OCI-LY7 (cell line): Measurements from ENCODE around the gene GNG13. TPM values are rescaled to one million over a fixed set of nuclear protein-coding genes. Genes with fewer than 3 reads are reported as not detected.

ENCODE experiments used
- BruUV-seq: library from RNA; stranded (reverse); fragments of 400-500 nt; replicated peaks from 2 replicates; lab custom pipeline; 2021; lab: Mats Ljungman, UMichigan
- CTCF ChIA-PET: fragments of 300-600 bp; sonication (Branson Sonifier 250); formaldehyde crosslinking; loops from one replicate; lab custom pipeline; 2022; ENCODE audit warnings: antibody characterized with exemption; ENCODE audit not compliant: unreplicated experiment; lab: Charles Lee
- POLR2A ChIA-PET: fragments of 300-600 bp; sonication (Branson Sonifier 250); formaldehyde crosslinking; loops from one replicate; lab custom pipeline; 2022; ENCODE audit warnings: antibody characterized with exemption; lab: Charles Lee
- DNase-seq: peaks from one replicate; pipeline ENCODE4 v3.0.0-alpha.2; 2015; ENCODE audit warnings: low spot score
- H2AFZ ChIP-seq: fragments of 200-600 bp; sonication (generic), shearing (Covaris generic); 2 replicates; pipeline ENCODE4 v1.6.1; 2014; ENCODE audit warnings: mild to moderate bottlenecking, antibody characterized with exemption, low read length, moderate library complexity
- H3K27ac ChIP-seq: fragments of 200-600 bp; sonication (generic); 2 replicates; pipeline ENCODE4 v1.5.1; 2014; ENCODE audit warnings: mixed run types, low read depth, mild to moderate bottlenecking, moderate library complexity, low read length, inconsistent platforms; ENCODE audit not compliant: poor library complexity, severe bottlenecking
- H3K36me3 ChIP-seq: fragments of 200-600 bp; sonication (generic); 2 replicates; pipeline ENCODE4 v1.6.1; 2014; ENCODE audit warnings: mild to moderate bottlenecking, antibody characterized with exemption, low read length, moderate library complexity, mixed read lengths; ENCODE audit not compliant: insufficient read depth
- H3K4me1 ChIP-seq: fragments of 200-600 bp; sonication (generic); 2 replicates; pipeline ENCODE4 v1.5.1; 2014; ENCODE audit warnings: mild to moderate bottlenecking, low read length; ENCODE audit not compliant: insufficient read depth, poor library complexity, severe bottlenecking
- H3K4me2 ChIP-seq: fragments of 200-600 bp; sonication (generic); 2 replicates; pipeline ENCODE4 v1.6.1; 2014; ENCODE audit warnings: mild to moderate bottlenecking, low read length
- H3K4me3 ChIP-seq: fragments of 200-600 bp; sonication (generic); 2 replicates; pipeline ENCODE4 v1.5.1; 2014; ENCODE audit warnings: mild to moderate bottlenecking, low read depth, low read length; ENCODE audit not compliant: poor library complexity, severe bottlenecking
- H3K79me2 ChIP-seq: fragments of 200-600 bp; sonication (generic); 2 replicates; pipeline ENCODE4 v1.6.1; 2016; ENCODE audit warnings: low read depth, mild to moderate bottlenecking, low read length, moderate library complexity, mixed read lengths; ENCODE audit not compliant: insufficient read depth
- H3K9me2 ChIP-seq: fragments of 200-600 bp; sonication (generic); 2 replicates; pipeline ENCODE4 v1.6.1; 2016; ENCODE audit warnings: mild to moderate bottlenecking, low read length, mixed read lengths; ENCODE audit not compliant: insufficient read depth
- H3K9me3 ChIP-seq: fragments of 200-600 bp; sonication (generic); 2 replicates; pipeline ENCODE4 v1.6.1; 2014; ENCODE audit warnings: mild to moderate bottlenecking, mixed run types, low read length, mixed read lengths
- H4K20me1 ChIP-seq: fragments of 200-600 bp; sonication (generic); 2 replicates; pipeline ENCODE4 v1.6.1; 2014; ENCODE audit warnings: mild to moderate bottlenecking, antibody characterized with exemption, low read length, moderate library complexity, mixed read lengths; ENCODE audit not compliant: insufficient read depth
- EZH2phosphoT487 ChIP-seq: fragments of 200-600 bp; sonication (generic); IDR thresholded peaks from 2 replicates; pipeline ENCODE4 v1.6.1; 2018; ENCODE audit warnings: low read depth, borderline replicate concordance, mild to moderate bottlenecking, mixed run types, antibody characterized with exemption, low read length, moderate library complexity, mixed read lengths
- intact Hi-C: fragments of 100-400 bp; cut with micrococcal nuclease; formaldehyde crosslinking; loops from one replicate; pipeline ENCODE4 v1.10.0; 2022; ENCODE audit not compliant: unreplicated experiment
- total RNA-seq, 2 experiments: library from RNA; depleted of rRNA in 1 of 2; stranded (reverse); fragments of >200 nt in 1 of 2; shearing (Covaris generic) in 1 of 2; gene quantifications; 2 replicates each; pipeline ENCODE4 v1.2.3, GENCODE V29; 2014 to 2022
- TF ChIP-seq, protein P1 (sequence below): fragments of 200-600 bp; sonication (generic); conservative IDR thresholded peaks from 2 replicates; pipeline ENCODE4 v1.5.1; 2014; ENCODE audit warnings: mild to moderate bottlenecking, antibody characterized with exemption, low read length, moderate library complexity, mixed read lengths

GNG13 gene
- total RNA-seq, 2 experiments from 2014 or later: not detected

DNA sequence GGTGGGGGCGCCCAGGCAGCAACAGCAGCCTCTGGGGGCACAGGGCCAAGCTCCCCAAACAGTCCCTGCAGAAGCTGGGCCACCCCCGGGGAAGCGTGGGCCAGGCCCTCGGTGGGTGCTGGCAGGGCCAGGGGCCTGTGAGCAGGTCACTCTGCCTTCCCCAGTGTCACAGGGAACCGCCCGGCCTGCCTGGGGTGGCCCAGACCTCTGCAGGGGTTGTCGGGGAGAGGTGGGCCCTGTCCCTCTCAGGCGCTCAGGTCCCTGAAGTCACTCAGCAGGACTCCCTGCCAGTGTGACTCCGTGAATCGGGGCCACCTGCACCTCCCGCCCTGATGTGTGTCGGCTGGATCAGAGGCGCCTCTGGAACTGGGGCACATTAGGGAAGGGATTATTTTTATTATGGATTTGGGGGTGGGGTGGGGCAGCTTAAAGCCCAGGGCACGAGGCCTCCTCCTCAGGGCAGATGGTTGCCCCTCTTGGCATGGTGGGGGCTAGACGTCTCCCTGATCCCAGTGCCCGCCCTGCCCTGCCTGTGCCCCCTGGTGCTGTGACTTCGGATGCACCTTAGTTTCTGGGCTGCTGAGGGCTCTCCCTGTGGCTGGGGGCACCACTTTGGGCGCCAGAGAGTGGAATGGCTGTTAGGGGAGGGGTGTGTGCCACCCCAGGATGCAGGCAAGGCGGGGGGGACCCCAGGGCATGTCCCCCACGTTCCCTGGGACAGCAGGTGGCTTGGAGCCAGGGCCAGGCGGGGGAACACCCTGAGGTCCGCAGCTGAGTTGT is 1.2 kb upstream of the GNG13 start:
- BruUV-seq: no TSS peak
- TF ChIP-seq, protein P1, sequence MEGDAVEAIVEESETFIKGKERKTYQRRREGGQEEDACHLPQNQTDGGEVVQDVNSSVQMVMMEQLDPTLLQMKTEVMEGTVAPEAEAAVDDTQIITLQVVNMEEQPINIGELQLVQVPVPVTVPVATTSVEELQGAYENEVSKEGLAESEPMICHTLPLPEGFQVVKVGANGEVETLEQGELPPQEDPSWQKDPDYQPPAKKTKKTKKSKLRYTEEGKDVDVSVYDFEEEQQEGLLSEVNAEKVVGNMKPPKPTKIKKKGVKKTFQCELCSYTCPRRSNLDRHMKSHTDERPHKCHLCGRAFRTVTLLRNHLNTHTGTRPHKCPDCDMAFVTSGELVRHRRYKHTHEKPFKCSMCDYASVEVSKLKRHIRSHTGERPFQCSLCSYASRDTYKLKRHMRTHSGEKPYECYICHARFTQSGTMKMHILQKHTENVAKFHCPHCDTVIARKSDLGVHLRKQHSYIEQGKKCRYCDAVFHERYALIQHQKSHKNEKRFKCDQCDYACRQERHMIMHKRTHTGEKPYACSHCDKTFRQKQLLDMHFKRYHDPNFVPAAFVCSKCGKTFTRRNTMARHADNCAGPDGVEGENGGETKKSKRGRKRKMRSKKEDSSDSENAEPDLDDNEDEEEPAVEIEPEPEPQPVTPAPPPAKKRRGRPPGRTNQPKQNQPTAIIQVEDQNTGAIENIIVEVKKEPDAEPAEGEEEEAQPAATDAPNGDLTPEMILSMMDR: no peak
- peaks cover 6% of the 10 kb centered on the region for H3K4me1 ChIP-seq
- no peak overlapping the region for H3K4me2 ChIP-seq
- H4K20me1 ChIP-seq: no peaks in the 10 kb centered on the region
- no peaks in the 10 kb centered on the region for H3K79me2 ChIP-seq
- no peak overlapping the region for H2AFZ ChIP-seq
- no peak overlapping the region for H3K27ac ChIP-seq
- H3K4me3 ChIP-seq: no peak overlapping the region
- ChIA-PET POLR2A (no interaction called here), CTCF (no interaction called here)
- DNase-seq: no peak
- H3K36me3 ChIP-seq: peaks cover 21% of the 10 kb centered on the region
- H3K9me3 ChIP-seq: no peaks in the 10 kb centered on the region
- intact Hi-C loops: no loop called here
- no peaks in the 10 kb centered on the region for H3K9me2 ChIP-seq

DNA sequence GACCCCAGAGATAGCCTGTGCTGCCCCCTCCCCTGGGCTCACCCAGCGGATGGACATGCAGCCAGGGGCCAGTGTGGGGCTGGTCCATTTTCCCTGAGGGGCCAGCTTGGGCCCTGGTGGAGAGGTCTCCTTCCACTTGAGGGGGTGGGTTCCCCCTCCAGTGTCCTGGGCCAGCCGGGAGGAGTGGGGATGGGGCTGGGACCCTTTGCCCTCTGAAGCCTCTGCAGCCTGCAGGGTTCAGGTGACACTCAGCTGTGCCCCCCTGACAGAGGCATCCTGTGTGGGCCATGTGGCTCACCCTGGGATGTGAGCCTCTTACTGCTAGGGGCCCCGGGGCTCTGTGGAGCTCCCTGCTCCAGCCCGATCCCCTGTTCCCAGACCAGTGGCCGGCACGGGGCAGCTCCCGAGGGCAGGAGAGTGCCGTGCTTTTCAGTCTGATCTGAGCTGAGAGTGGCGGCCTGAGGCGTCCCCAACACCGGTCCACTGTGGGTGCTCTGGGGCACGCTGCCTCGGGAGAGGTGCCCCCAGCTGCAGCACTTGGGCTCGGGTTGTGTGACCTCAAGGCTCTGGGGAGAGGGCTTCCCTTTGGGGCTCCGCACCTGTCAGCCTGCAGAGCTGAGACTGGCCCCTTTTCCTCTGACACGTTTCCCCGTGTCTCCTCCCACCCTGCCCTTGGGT is 439 bp upstream of the GNG13 start:
- Histone ChIP-seq H3K4me2 (no peak overlapping the region), H3K4me1 (peaks cover 6% of the 10 kb centered on the region), H4K20me1 (no peaks in the 10 kb centered on the region), H2AFZ (no peak overlapping the region), H3K36me3 (peaks cover 29% of the 10 kb centered on the region), H3K27ac (no peak overlapping the region), H3K4me3 (no peak overlapping the region), H3K9me3 (no peaks in the 10 kb centered on the region), H3K79me2 (no peaks in the 10 kb centered on the region), H3K9me2 (no peaks in the 10 kb centered on the region)
- intact Hi-C loops: no loop called here
- ChIA-PET POLR2A (no interaction called here), CTCF (no interaction called here)
- no peak for DNase-seq
- BruUV-seq: no TSS peak
- no peak for TF ChIP-seq EZH2phosphoT487
- TF ChIP-seq, protein P1: no peak
